ENCODE measurements around the gene DUSP22.

DUSP22 gene

DNA sequence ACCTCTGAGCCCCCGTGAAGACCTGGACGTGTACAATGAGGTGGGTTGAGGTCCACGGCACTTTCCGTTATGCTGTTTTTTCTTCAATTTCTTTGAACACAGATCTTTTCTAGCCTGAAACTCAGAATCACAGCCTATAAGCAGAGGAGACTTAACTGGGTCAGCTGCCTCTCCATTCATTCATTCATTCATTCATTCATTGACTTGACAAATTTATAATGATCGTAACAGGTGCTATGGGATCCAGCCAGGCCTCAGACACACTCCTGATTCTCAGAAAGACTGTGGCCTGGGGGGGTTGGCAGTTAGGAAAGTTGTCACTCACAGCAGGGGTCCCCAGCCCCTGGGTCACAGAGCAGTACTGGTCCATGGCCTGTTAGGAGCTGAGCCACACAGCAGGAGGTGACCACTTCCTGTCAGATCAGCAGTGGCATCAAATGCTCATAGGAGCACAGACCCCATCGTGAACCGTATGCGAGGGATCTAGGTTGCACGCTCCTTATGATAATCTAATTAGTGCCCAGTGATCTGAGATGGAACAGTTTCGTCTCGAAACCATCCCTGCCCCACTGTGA lies 60.7 kb downstream of the DUSP22 start:
- no peak for DNase-seq (ENCODE audit: low spot score)

GRCh38 chr6:353642-354614 lies 61.6 kb downstream of the DUSP22 start:
- no peak for DNase-seq (ENCODE audit: low spot score)

DNA sequence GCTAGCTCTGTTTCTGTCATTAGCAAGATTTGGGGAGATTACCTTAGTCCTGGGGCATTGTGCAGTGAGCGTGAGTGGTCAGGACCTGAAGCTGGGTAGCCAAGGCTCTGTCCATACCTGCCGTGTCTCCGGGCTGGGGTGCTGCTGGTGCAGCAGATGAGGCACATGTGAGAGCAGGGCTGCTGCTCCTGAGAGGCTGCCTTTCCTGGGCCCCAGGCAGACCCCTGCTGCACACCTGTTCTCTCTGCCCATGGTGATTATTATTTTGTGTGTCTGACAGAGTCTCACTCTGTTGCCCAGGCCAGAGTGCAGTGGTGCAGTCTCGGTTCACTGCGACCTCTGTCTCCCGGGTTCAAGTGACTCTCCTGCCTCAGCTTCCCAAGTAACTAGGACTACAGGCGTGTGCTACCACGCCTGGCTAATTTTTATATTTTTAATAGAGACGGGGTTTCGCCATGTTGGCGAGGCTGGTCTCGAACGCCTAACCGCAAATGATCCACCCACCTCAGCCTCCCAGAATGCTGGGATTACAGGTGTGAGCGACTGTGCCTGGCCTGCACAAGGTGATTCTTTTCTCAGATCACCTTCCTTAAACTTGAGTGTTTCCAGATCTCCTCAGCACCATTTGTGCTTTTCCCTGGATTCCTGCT lies 62.5 kb downstream of the DUSP22 start:
- DNase-seq (ENCODE audit: low spot score) = no peak

GRCh38 chr6:355373-356208 lies 63.3 kb downstream of the DUSP22 start:
- no peak for DNase-seq (ENCODE audit: low spot score)

- DNase-seq (ENCODE audit: low spot score) = no peak
These were observed 64.6 kb downstream of the DUSP22 start for GRCh38 chr6:356828-357251.

DNA sequence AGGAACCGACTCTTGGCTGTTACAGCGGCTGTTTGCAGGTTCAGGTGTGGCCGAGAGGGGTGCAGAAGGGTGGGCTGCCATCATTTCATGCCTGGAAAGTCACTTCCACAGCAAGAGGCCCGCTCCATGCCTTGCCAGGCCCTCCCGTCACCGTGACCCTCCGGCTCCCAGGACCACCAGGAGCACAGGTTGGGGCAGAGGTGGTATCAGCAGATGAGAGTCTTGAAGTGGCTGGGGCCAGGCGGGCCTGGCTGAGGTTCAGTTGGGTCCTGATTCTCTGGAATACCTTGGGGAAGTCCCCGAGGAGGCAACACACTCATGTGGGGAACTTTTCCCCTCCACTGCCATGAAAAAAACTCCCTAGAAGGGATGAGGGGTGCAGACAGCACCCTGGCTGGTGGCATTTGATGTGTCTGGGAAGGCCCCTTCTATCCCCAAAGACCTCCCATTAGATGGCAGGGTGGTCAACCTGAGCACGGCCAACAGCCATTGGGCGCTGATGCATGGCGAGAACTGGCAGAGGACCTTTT lies 65.0 kb downstream of the DUSP22 start:
- DNase-seq (ENCODE audit: low spot score) = no peak

GRCh38 chr6:357791-358341 lies 65.6 kb downstream of the DUSP22 start:
- no peak for DNase-seq (ENCODE audit: low spot score)

- DNase-seq (ENCODE audit: low spot score) = no peak
These were observed 66.1 kb downstream of the DUSP22 start for GRCh38 chr6:358432-358831.

DNA sequence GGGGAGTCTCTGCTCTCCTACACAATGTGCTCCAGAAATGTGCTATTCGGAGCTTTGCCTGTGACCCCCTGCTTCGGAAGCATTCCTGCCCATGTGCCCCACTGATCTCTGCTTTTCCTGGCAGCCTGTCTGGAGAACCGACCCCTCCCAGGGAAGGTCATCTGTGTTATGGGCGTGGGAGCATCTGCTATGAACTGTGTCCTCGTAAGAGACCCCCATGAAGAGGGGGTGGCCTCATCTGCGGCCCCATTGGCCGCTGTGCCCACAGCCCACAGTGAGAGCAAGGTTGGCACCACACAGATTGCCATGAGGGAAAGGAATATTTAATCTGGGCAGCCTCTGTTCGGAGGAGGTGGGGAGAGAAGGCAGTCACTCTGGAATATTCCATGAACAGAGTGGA lies 66.6 kb downstream of the DUSP22 start:
- DNase-seq (ENCODE audit: low spot score) = no peak

DNA sequence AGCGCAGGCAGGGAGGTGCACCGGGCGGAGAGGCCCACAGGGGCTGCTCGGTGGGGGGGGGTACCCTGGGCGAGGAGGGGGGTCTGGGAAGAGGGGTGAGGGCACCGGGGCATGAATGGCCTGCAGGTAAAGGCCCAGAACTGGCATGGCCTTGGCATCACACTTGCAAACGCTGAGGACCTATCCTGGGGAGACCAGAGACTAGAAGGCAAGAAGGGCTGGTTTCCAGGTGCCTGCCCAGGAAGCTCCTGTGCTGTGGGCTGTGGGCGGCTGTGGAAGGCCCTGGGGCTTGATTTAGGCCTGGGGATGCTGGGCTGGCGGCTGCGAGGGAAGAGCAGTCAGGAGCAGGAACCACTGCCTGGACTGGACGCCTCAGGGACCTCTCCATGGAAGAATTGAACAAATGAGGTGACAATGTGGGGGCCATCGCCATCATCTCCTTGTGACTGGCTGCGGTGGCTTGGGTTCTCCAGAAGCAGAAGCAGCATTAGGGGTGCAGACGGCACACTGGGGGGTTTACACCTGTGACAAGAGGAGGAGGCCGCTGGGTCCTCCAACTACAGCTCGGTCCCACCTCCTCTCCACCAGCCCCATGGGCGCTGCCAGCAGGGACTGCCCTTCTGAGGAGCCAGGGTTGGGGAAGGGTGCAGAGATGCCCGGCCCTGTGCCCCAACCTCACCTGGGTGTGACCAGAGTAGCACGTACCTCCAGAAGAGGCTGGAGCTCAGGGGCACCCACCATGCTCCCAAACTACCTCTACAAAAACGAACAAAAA lies 67.2 kb downstream of the DUSP22 start:
- no peak for DNase-seq (ENCODE audit: low spot score)

DNA sequence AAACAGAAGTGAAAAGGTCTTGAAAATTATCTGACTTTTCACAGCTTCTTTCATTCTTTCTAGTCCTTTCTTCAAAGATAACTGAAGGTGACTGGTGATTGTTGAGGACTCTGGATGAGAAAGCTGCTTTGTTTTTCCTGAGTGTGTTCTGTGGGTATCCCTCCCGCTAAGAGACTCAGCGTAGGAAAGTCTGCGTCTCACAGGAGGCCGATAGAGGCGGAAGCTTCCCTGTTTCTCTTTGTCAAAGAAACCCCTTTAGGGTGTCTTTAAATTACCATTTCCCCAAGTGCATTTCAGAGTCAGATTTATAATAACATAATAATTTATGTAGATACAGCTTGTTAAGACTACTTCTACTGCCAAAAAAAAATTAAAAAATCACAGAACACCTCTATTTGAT lies 68.1 kb downstream of the DUSP22 start:
- no peak for DNase-seq (ENCODE audit: low spot score)

DNA sequence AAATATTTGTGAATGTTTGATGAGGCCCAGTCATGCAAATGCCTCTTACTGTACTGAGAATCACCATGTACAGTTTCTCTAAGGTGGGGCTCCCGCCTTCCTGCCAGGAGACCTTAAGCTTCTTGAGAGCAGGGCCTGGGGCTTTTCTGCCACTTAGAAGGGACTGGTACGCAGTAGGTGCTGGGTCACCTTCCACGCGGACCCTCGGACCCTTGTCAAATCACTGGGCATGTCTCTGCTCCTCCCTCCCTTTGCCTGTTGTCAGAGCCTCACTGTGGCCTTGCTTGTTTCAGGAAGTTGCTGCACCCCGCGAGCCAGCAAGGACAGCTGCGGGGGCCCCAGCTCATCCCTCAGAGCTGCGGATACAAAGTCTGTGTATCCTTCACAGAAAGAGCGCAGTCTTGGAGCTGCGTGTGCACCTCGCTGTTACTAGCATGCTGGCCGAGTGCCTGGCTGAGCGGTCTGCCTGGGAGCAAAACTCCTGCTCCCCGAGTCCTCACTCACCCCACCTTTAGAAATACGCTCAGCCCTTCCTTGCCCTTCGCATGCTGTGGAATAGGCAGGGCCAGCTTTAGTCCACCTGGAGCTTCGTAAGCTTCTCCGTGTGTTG lies 68.6 kb downstream of the DUSP22 start:
- DNase-seq (ENCODE audit: low spot score) = no peak

GRCh38 chr6:361411-362132 lies 69.3 kb downstream of the DUSP22 start:
- no peak for DNase-seq (ENCODE audit: low spot score)

- DNase-seq (ENCODE audit: low spot score) = no peak
These were observed 70.1 kb downstream of the DUSP22 start for GRCh38 chr6:362231-362923.

GRCh38 chr6:362924-363249 lies 70.6 kb downstream of the DUSP22 start:
- DNase-seq (ENCODE audit: low spot score) = no peak

- no peak for DNase-seq (ENCODE audit: low spot score)
These were observed 71.0 kb downstream of the DUSP22 start for GRCh38 chr6:363291-363690.

DNA sequence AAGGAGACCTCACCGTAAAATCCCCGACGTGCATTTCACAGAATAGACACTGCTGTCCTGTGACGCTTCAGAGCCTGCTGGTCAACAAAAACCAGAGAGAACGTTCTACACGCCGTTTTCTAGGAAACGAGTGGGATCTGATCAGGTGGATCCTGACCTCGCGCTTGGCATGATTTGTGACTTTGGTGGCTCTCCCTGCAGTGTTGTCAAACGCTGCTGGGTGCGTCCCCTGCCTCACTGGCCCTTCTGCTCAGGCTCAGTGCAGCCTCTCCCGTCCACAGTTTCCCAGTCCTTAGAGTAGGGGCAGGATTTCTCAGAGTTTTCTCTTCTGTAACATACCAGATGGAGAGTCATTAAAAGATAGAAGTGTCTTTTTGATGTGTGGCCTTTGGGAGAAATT lies 71.6 kb downstream of the DUSP22 start:
- DNase-seq (ENCODE audit: low spot score) = no peak

GRCh38 chr6:364609-365540 lies 72.6 kb downstream of the DUSP22 start:
- DNase-seq (ENCODE audit: low spot score) = no peak
